Peyer's patch (tissue), 4 donors: ENCODE results near the gene PEA15. TPM values are rescaled to one million over a fixed set of nuclear protein-coding genes. Genes with fewer than 3 reads are reported as not detected.

Source experiments
- DNase-seq, 3 donors: peaks; one replicate each; pipeline ENCODE4 v3.0.0-alpha.2; 2017 to 2019
- H3K27ac ChIP-seq, 4 donors: fragments of 200-600 bp; sonication (generic); one replicate each; pipeline ENCODE4 v1.5.1; 2016 to 2019
- H3K27me3 ChIP-seq, 2 donors: fragments of 200-600 bp; sonication (generic); one replicate each; pipeline ENCODE4 v1.5.1; 2019
- H3K36me3 ChIP-seq, 3 donors: fragments of 200-600 bp; sonication (generic); one replicate each; pipeline ENCODE4 v1.5.1; 2016 to 2019
- H3K4me1 ChIP-seq, 4 donors: fragments of 200-600 bp; sonication (generic); one replicate each; pipeline ENCODE4 v1.5.1; 2016 to 2019
- H3K4me3 ChIP-seq, 4 donors: fragments of 200-600 bp; sonication (generic); 1 replicate in 3 of 4; 2 replicates in 1 of 4; pipeline ENCODE4 v1.5.1; 2016 to 2019; ENCODE audit warnings: mild to moderate bottlenecking in 1 of 4
- H3K9me3 ChIP-seq, 4 donors: fragments of 200-600 bp; sonication (generic); one replicate each; pipeline ENCODE4 v1.5.1; 2016 to 2019; ENCODE audit warnings: mild to moderate bottlenecking in 1 of 4
- CTCF ChIP-seq, 6 experiments: fragments of 450-650 bp in 4 of 6; fragments of 200-600 bp in 2 of 6; sonication (generic) in 1 of 6; IDR thresholded peaks; one replicate each; pipeline ENCODE4 v1.5.1; 2017 to 2019; ENCODE audit warnings: antibody characterized with exemption in 6 of 6, mild to moderate bottlenecking in 3 of 6, moderate library complexity in 1 of 6
- POLR2A ChIP-seq, 2 donors: fragments of 450-650 bp; IDR thresholded peaks; one replicate each; pipeline ENCODE4 v1.5.1; 2017; ENCODE audit warnings: antibody characterized with exemption in 2 of 2, mild to moderate bottlenecking in 2 of 2, moderate library complexity in 2 of 2
- total RNA-seq, 4 donors: library from RNA; depleted of rRNA; stranded (reverse); fragments of >200 nt; gene quantifications; one replicate each; pipeline ENCODE4 v1.1.0, GENCODE V29; 2016

The PEA15 gene
- total RNA-seq, 4 donors from 2014 or later = 10.2 to 34.7 (median 17.3) TPM

GRCh38 chr1:160232911-160233310 lies 27.7 kb downstream of the PEA15 start:
- TF ChIP-seq CTCF (IDR thresholded peaks at IDR 0.05) (no peak), POLR2A (IDR thresholded peaks at IDR 0.05) (no peak)
- H3K4me3 ChIP-seq = no peak overlapping the region
- no peaks in the 10 kb centered on the region for H3K27me3 ChIP-seq
- DNase-seq = no peak
- H3K27ac ChIP-seq = no peak overlapping the region
- peaks cover 0 to 94% (median 0%) of the 10 kb centered on the region in 3 donors for H3K36me3 ChIP-seq
- no peaks in the 10 kb centered on the region for H3K9me3 ChIP-seq
- H3K4me1 ChIP-seq = no peaks in the 10 kb centered on the region

- no peaks in the 10 kb centered on the region for H3K27me3 ChIP-seq
- H3K27ac ChIP-seq = no peak overlapping the region
- DNase-seq = no peak
- peaks cover 0 to 87% (median 0%) of the 10 kb centered on the region in 3 donors for H3K36me3 ChIP-seq
- no peaks in the 10 kb centered on the region for H3K9me3 ChIP-seq
- no peaks in the 10 kb centered on the region for H3K4me1 ChIP-seq
- no peak overlapping the region for H3K4me3 ChIP-seq
- TF ChIP-seq POLR2A (IDR thresholded peaks at IDR 0.05) (no peak), CTCF (IDR thresholded peaks at IDR 0.05) (no peak)
Measured at GRCh38 chr1:160236806-160237205, 31.6 kb downstream of the PEA15 start.

DNA sequence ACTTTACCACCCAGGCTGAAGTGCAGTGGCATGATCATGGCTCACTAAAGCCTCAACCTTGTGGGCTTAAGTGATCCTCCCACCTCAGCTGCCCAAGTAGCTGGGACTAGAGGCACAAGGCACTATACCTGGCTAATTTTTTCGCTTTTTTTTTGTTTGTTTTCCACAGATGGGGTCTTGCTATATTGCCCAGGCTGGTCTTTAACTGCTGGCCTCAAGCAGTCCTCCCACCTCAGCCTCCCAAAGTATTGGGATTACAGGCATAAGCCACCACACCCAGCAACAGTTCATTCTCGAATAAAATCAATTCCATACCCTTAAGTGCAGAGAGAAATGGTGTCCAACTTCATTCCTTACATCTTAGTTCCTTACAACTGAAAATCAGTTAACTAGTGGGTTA lies 32.4 kb downstream of the PEA15 start:
- Histone ChIP-seq H3K36me3 (peaks cover 0 to 89% (median 0%) of the 10 kb centered on the region in 3 donors), H3K4me3 (no peak overlapping the region), H3K4me1 (no peaks in the 10 kb centered on the region), H3K9me3 (no peaks in the 10 kb centered on the region), H3K27ac (no peak overlapping the region), H3K27me3 (no peaks in the 10 kb centered on the region)
- no peak for DNase-seq
- TF ChIP-seq CTCF (IDR thresholded peaks at IDR 0.05) (no peak), POLR2A (IDR thresholded peaks at IDR 0.05) (no peak)

DNA sequence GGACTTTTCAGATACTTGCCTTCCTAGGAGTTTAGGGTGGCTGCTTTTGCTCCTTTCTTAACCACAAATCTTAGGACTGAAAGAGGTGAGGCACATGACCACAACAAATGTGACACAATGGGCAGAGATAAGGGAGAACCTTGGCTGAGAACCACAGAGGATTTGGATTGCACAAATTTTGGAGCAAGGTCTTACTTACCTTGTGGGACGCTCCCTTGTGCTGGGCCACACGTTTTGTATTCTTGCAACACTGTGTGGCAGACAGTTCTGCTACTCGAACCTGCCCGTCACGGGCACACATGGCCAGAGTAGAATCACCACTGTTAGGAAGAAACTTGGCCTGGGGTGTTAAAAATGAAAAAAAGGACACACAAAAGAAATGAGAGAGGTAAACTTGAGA lies 33.2 kb downstream of the PEA15 start:
- no peak overlapping the region for H3K27ac ChIP-seq
- TF ChIP-seq POLR2A (IDR thresholded peaks at IDR 0.05) = no peak
- no peak for TF ChIP-seq CTCF (IDR thresholded peaks at IDR 0.05)
- H3K36me3 ChIP-seq = peaks cover 0 to 86% (median 0%) of the 10 kb centered on the region in 3 donors
- no peaks in the 10 kb centered on the region for H3K9me3 ChIP-seq
- no peaks in the 10 kb centered on the region for H3K4me1 ChIP-seq
- no peak for DNase-seq
- H3K27me3 ChIP-seq = no peaks in the 10 kb centered on the region
- no peak overlapping the region for H3K4me3 ChIP-seq

DNA sequence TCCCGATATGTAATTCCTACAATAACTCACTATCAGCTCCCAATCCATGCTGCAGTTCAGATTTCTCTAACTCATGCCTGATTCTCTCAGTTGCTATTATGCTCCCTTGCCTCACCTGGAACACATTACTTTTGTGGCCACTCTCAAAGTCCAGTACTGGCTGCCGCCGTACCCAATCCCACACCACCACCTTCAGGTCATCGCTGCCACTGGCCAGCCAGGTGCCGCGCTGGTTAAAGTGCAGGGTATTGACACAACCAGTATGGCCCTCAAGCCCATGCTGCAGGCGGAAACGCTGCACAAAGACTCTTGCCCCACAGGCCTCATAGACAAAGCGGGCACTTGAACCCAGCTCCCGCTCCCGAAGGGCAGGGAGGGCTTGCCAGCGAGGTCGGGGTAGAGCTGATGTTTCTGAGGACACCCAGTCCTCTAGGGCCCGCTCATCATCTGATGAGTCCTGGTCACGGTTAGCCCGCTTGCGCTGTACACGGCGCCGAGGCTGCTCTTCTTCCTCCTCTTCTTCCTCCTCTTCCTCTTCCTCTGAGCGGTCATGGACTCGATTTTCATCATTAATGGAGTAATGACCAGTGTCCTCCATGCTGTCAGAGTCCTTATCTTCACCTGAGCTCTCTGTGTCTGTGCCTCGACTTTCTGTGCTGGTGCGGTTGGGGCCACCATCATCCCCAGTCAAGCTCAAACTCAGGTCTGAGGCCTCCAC lies 34.6 kb downstream of the PEA15 start:
- Histone ChIP-seq H3K9me3 (no peaks in the 10 kb centered on the region), H3K27ac (no peak overlapping the region), H3K4me1 (no peaks in the 10 kb centered on the region), H3K27me3 (no peaks in the 10 kb centered on the region), H3K36me3 (peaks cover 0 to 84% (median 0%) of the 10 kb centered on the region in 3 donors), H3K4me3 (no peak overlapping the region)
- no peak for TF ChIP-seq CTCF (IDR thresholded peaks at IDR 0.05)
- TF ChIP-seq POLR2A (IDR thresholded peaks at IDR 0.05) = no peak
- DNase-seq = no peak
